Measurements from ENCODE around the gene LIN7C.
A peak's percentile ranks its signal among the peaks of the same experiment; 100 is the strongest.

The LIN7C gene

GRCh38 chr11:27506200-27507182 is at the start of gene LIN7C:
TSS of gene LIN7C (minus strand) at chr11:27506769. CDS start at chr11:27506752, 17 bp downstream.
- Histone ChIP-seq H3K27ac (ENCODE audit: low read depth, low read length) (peak within 1 kb of the TSS; percentile 64), H3K27me3 (ENCODE audit: control insufficient read depth, low read length) (no peaks in the 10 kb centered on the region), H3F3A (ENCODE audit: control insufficient read depth, insufficient read depth) (no peaks in the 10 kb centered on the region), H3K9me3 (ENCODE audit: control insufficient read depth, insufficient read depth, low read length) (no peaks in the 10 kb centered on the region), H3K4me2 (ENCODE audit: low read length) (peak within 1 kb of the TSS; percentile 59), H3K9me2 (replicated peaks; ENCODE audit: control insufficient read depth, low read length) (no peaks in the 10 kb centered on the region), H3K36me3 (ENCODE audit: control insufficient read depth, low read length) (peaks cover 25% of the 10 kb centered on the region), H3K4me1 (ENCODE audit: control insufficient read depth, low read length) (peaks cover 23% of the 10 kb centered on the region), H4K20me1 (ENCODE audit: control insufficient read depth, insufficient read depth, low read depth, low read length) (0 out of 2 replicates have a peak, but pooled peaks cover 6% of the 10 kb centered on the region), H3K79me2 (ENCODE audit: control insufficient read depth, low read length) (peaks cover 66% of the 10 kb centered on the region), H3K4me3 (ENCODE audit: low read length) (peak within 1 kb of the TSS; percentile 85)
- peak; percentile 31 for TF ChIP-seq CTCF (IDR thresholded peaks at IDR 0.05; ENCODE audit: low read depth, low read length, poor library complexity, severe bottlenecking)
- no peak for TF ChIP-seq EZH2phosphoT487 (IDR thresholded peaks at IDR 0.05; ENCODE audit: borderline replicate concordance, low read length)

- Histone ChIP-seq H3K27me3 (ENCODE audit: control insufficient read depth, low read length) (no peaks in the 10 kb centered on the region), H3K4me3 (ENCODE audit: low read length) (no peak overlapping the region), H3K79me2 (ENCODE audit: control insufficient read depth, low read length) (no peaks in the 10 kb centered on the region)
These were observed 48.7 kb upstream of the LIN7C start for GRCh38 chr11:27555264-27555663.

GRCh38 chr11:27553186-27553585 is 46.6 kb upstream of the LIN7C start:
- no peaks in the 10 kb centered on the region for H4K20me1 ChIP-seq (ENCODE audit: control insufficient read depth, insufficient read depth, low read depth, low read length)
- H3K4me1 ChIP-seq (ENCODE audit: control insufficient read depth, low read length): no peaks in the 10 kb centered on the region
- H3K9me3 ChIP-seq (ENCODE audit: control insufficient read depth, insufficient read depth, low read length): no peaks in the 10 kb centered on the region
- H3K9me2 ChIP-seq (replicated peaks; ENCODE audit: control insufficient read depth, low read length): no peaks in the 10 kb centered on the region
- no peak overlapping the region for H3K4me2 ChIP-seq (ENCODE audit: low read length)
- no peaks in the 10 kb centered on the region for H3K36me3 ChIP-seq (ENCODE audit: control insufficient read depth, low read length)
- H3K4me3 ChIP-seq (ENCODE audit: low read length): no peak overlapping the region
- no peak for TF ChIP-seq CTCF (IDR thresholded peaks at IDR 0.05; ENCODE audit: low read depth, low read length, poor library complexity, severe bottlenecking)
- no peak for TF ChIP-seq EZH2phosphoT487 (IDR thresholded peaks at IDR 0.05; ENCODE audit: borderline replicate concordance, low read length)
- no peaks in the 10 kb centered on the region for H3K79me2 ChIP-seq (ENCODE audit: control insufficient read depth, low read length)
- no peaks in the 10 kb centered on the region for H3F3A ChIP-seq (ENCODE audit: control insufficient read depth, insufficient read depth)
- H3K27me3 ChIP-seq (ENCODE audit: control insufficient read depth, low read length): no peaks in the 10 kb centered on the region
- H3K27ac ChIP-seq (ENCODE audit: low read depth, low read length): no peak overlapping the region

More at GRCh38 chr11:27555264-27555663, 48.7 kb upstream of the LIN7C start:
- no peaks in the 10 kb centered on the region for H4K20me1 ChIP-seq (ENCODE audit: control insufficient read depth, insufficient read depth, low read depth, low read length)
- H3K9me2 ChIP-seq (replicated peaks; ENCODE audit: control insufficient read depth, low read length): no peaks in the 10 kb centered on the region
- no peaks in the 10 kb centered on the region for H3K9me3 ChIP-seq (ENCODE audit: control insufficient read depth, insufficient read depth, low read length)
- H3K4me1 ChIP-seq (ENCODE audit: control insufficient read depth, low read length): no peaks in the 10 kb centered on the region
- H3K27ac ChIP-seq (ENCODE audit: low read depth, low read length): no peak overlapping the region
- H3K36me3 ChIP-seq (ENCODE audit: control insufficient read depth, low read length): no peaks in the 10 kb centered on the region
- no peaks in the 10 kb centered on the region for H3F3A ChIP-seq (ENCODE audit: control insufficient read depth, insufficient read depth)
- H3K4me2 ChIP-seq (ENCODE audit: low read length): no peak overlapping the region
- no peak for TF ChIP-seq CTCF (IDR thresholded peaks at IDR 0.05; ENCODE audit: low read depth, low read length, poor library complexity, severe bottlenecking)
- no peak for TF ChIP-seq EZH2phosphoT487 (IDR thresholded peaks at IDR 0.05; ENCODE audit: borderline replicate concordance, low read length)

Measured in DOHH2 (cell line).